ENCODE data around the gene KRT10.

DNA sequence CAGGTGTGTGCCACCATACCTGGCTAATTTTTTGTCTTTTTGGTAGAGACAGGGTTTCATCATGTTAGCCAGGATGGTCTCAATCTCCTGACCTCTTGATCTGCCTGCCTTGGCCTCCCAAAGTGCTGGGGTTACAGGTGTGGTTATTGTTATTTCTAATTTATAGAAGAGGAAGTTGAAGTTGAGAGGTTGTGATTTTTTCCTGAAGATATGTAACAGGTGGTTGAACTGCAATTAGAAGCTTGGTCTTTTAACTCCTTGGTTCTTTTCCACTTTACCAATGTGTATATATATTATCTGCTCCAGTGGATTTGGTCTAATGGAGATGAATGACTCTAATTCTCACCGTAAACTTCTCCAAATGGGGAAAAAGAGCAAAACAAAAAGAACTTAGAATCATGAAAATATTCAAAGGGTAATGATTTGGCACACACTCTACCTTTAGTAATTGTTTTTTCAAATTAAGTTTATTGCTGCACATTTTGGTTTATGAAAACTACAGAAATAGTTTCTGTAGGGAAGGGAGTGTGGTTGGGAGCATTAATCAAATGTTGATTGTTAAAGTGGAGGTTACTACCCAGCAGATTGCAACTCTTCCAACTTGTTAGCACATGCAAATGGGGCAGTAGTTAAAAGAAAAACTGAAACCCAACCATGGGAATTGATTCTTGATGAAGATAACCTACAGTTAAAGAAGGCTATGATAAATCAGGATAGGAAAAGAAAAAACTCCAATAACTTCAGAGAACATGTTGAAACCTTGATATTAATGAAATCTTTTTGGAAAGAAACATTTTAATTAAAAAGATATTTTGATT, 1.8 kb upstream of the KRT10 start:
- TF ChIP-seq, protein P1, sequence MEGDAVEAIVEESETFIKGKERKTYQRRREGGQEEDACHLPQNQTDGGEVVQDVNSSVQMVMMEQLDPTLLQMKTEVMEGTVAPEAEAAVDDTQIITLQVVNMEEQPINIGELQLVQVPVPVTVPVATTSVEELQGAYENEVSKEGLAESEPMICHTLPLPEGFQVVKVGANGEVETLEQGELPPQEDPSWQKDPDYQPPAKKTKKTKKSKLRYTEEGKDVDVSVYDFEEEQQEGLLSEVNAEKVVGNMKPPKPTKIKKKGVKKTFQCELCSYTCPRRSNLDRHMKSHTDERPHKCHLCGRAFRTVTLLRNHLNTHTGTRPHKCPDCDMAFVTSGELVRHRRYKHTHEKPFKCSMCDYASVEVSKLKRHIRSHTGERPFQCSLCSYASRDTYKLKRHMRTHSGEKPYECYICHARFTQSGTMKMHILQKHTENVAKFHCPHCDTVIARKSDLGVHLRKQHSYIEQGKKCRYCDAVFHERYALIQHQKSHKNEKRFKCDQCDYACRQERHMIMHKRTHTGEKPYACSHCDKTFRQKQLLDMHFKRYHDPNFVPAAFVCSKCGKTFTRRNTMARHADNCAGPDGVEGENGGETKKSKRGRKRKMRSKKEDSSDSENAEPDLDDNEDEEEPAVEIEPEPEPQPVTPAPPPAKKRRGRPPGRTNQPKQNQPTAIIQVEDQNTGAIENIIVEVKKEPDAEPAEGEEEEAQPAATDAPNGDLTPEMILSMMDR (IDR thresholded peaks at IDR 0.05), result no peak
- no peak for TF ChIP-seq POLR2AphosphoS5 (IDR thresholded peaks at IDR 0.05)

Data from esophagus muscularis mucosa (tissue), 3 donors.